Measurements from ENCODE around the gene ANKFN1.

- TF ChIP-seq CTCF (IDR thresholded peaks at IDR 0.05), result no peak
- no peak for TF ChIP-seq ZFX (IDR thresholded peaks at IDR 0.05; ENCODE audit: borderline replicate concordance)
These were observed 14.2 kb downstream of the ANKFN1 start for GRCh38 chr17:56167491-56167890.

Measured in 22Rv1 (cell line).